Measurements from ENCODE around the gene CPB2.

- no peak for TF ChIP-seq CTCF (IDR thresholded peaks at IDR 0.05; ENCODE audit: low read depth, low read length)
- TF ChIP-seq EZH2phosphoT487 (IDR thresholded peaks at IDR 0.05; ENCODE audit: low read depth), result no peak
Measured at GRCh38 chr13:46106839-46107371, 2.1 kb upstream of the CPB2 start.

Data from OCI-LY3 (cell line).